HFFc6 (cell line): Measurements from ENCODE around the gene FSD1. TPM values are rescaled to one million over a fixed set of nuclear protein-coding genes. Genes with fewer than 3 reads are reported as not detected.

ENCODE experiments used
- DNase-seq: peaks from one replicate; pipeline ENCODE4 v3.0.0-alpha.2; 2018
- H3K27ac Mint-ChIP-seq: 2 replicates; pipeline ENCODE4 v1.8.0; 2020; ENCODE audit warnings: mild to moderate bottlenecking, mixed read lengths
- H3K27me3 Mint-ChIP-seq: 2 replicates; pipeline ENCODE4 v1.8.0; 2021; ENCODE audit warnings: mild to moderate bottlenecking, moderate library complexity, mixed read lengths; ENCODE audit not compliant: insufficient read depth
- H3K36me3 Mint-ChIP-seq: 2 replicates; pipeline ENCODE4 v1.8.0; 2021; ENCODE audit warnings: low read depth, mixed read lengths
- H3K4me1 Mint-ChIP-seq: 2 replicates; pipeline ENCODE4 v1.8.0; 2020; ENCODE audit warnings: low read depth, mixed read lengths
- H3K4me3 Mint-ChIP-seq: 2 replicates; pipeline ENCODE4 v1.8.0; 2020; ENCODE audit warnings: mild to moderate bottlenecking, moderate library complexity, mixed read lengths
- H3K9me3 Mint-ChIP-seq: 2 replicates; pipeline ENCODE4 v1.8.0; 2020; ENCODE audit warnings: mild to moderate bottlenecking, mixed read lengths
- total RNA-seq, 6 experiments: library from RNA; stranded (reverse); fragmentation: NEBNext Ultra II Directional; extraction: Animal tissue kit (Norgen Biotek cat#: 25700); gene quantifications; 2 replicates in 1 of 6; 3 replicates in 5 of 6; pipeline ENCODE4 v1.2.3, GENCODE V29; 2021
- TF ChIP-seq, protein P1 (sequence below): fragments of 200-600 bp; sonication (generic); IDR thresholded peaks from 2 replicates; pipeline ENCODE4 v1.5.0; 2021; ENCODE audit warnings: antibody characterized with exemption, mild to moderate bottlenecking

The FSD1 gene
- total RNA-seq, 6 experiments from 2014 or later: 9.2 to 15.2 (median 12.2) TPM

DNA sequence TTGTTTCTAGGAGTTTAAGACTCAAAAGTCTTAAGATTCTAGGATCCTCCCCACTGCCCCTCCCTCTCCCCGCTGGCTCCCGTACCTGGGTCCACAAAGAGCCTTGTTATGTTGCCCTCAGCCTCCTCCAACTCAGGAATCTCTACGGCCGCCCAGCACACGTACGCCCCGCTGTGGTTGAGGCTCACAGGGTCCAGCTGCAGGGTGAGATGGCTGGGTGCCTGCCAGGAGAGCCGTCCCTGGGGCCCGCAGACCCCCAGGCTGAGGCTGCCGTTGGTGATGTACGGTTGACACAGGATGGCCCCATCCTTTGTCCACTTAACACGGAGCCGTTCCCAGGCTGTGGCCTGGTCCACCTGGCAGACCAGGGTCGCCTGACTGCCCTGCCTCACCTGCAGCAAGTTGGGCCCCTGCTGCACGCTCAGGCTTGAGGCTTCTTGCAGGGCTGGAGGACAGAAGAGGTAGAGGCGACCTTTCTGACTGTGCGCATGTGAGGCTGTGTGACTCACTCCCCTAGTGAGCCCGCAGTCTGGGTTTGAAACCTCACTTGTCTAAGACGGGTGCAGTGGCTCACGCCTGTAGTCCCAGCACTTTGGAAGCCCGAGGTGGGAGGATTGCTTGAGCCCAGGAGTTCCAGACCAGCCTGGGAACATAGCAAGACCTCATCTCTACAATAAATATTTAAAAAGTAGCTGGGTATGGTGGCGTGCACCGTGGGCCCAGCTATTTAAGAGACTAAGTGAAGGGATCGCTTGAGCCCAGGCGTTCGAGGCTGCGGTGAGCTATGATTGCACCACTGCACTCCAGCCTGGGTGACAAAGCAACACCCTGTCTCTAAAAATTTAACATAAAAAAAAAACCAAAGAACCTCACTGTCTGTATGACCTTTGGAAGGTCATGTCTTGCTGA, 6.2 kb upstream of the FSD1 start:
- TF ChIP-seq, protein P1, sequence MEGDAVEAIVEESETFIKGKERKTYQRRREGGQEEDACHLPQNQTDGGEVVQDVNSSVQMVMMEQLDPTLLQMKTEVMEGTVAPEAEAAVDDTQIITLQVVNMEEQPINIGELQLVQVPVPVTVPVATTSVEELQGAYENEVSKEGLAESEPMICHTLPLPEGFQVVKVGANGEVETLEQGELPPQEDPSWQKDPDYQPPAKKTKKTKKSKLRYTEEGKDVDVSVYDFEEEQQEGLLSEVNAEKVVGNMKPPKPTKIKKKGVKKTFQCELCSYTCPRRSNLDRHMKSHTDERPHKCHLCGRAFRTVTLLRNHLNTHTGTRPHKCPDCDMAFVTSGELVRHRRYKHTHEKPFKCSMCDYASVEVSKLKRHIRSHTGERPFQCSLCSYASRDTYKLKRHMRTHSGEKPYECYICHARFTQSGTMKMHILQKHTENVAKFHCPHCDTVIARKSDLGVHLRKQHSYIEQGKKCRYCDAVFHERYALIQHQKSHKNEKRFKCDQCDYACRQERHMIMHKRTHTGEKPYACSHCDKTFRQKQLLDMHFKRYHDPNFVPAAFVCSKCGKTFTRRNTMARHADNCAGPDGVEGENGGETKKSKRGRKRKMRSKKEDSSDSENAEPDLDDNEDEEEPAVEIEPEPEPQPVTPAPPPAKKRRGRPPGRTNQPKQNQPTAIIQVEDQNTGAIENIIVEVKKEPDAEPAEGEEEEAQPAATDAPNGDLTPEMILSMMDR: no peak
- no peak overlapping the region for H3K27ac Mint-ChIP-seq
- H3K4me1 Mint-ChIP-seq: no peaks in the 10 kb centered on the region
- H3K27me3 Mint-ChIP-seq: peaks cover 13% of the 10 kb centered on the region
- no peak overlapping the region for H3K4me3 Mint-ChIP-seq
- no peaks in the 10 kb centered on the region for H3K9me3 Mint-ChIP-seq
- no peaks in the 10 kb centered on the region for H3K36me3 Mint-ChIP-seq
- no peak for DNase-seq

- no peak overlapping the region for H3K27ac Mint-ChIP-seq
- H3K4me3 Mint-ChIP-seq: no peak overlapping the region
- no peaks in the 10 kb centered on the region for H3K4me1 Mint-ChIP-seq
- TF ChIP-seq, protein P1: no peak
- H3K9me3 Mint-ChIP-seq: no peaks in the 10 kb centered on the region
- no peak for DNase-seq
- peaks cover 13% of the 10 kb centered on the region for H3K27me3 Mint-ChIP-seq
- H3K36me3 Mint-ChIP-seq: no peaks in the 10 kb centered on the region
These were observed 5.4 kb upstream of the FSD1 start for GRCh38 chr19:4298810-4299550.

DNA sequence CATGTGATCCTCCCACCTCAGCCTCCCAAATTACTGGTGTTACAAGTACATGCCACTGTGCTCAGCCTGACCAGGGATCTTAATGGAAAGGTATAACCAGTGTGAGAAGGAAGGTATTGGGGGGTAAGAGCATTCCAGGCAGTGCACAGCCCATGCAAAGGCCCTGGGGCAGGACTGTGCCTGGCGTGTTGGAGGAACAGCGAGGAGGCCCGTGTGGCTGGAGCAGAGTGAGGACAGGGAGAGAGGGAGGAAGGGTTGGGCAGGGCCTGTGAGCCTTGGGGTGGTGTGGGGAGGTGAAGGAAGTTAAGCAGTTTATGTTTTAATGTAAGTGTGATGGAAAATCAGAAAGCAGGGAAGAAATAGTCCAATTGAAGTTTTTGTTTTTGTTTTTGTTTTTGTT, 3.8 kb upstream of the FSD1 start:
- TF ChIP-seq, protein P1: no peak
- no peaks in the 10 kb centered on the region for H3K4me1 Mint-ChIP-seq
- no peak overlapping the region for H3K4me3 Mint-ChIP-seq
- no peaks in the 10 kb centered on the region for H3K36me3 Mint-ChIP-seq
- DNase-seq: no peak
- no peaks in the 10 kb centered on the region for H3K9me3 Mint-ChIP-seq
- H3K27me3 Mint-ChIP-seq: peaks cover 2% of the 10 kb centered on the region
- H3K27ac Mint-ChIP-seq: no peak overlapping the region

- Mint-ChIP-seq H3K9me3 (no peaks in the 10 kb centered on the region), H3K27me3 (peaks cover 2% of the 10 kb centered on the region), H3K4me1 (no peaks in the 10 kb centered on the region), H3K4me3 (no peak overlapping the region), H3K36me3 (peaks cover 3% of the 10 kb centered on the region; the same call in 1 of the 2 replicates), H3K27ac (no peak overlapping the region)
- TF ChIP-seq, protein P1: no peak
- DNase-seq: no peak
These were observed 2.7 kb upstream of the FSD1 start for GRCh38 chr19:4301590-4302242.

DNA sequence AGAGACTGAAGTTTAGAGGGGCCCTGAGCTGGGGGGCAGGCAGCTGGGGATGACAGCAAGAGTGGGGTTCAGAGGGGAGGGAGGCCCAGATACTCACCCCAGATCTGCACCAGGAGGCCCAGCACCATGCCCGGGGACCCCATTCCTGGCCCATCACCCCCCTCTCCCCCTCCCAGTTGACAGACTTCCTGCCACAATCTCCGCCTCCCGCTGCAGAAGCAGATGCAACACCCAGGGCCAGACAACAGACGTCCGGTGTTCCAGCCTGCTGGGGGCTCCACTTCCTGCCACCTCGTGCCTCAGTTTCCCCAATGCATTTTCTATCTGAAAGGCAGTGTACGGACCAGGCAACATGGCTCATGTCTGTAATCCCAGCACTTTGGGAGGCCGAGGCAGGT, 2.2 kb upstream of the FSD1 start, which contains the start of gene TMIGD2:
Gene TMIGD2, minus strand, starts transcription at position 147 of the 398 bp plus-strand sequence. Its CDS starts 4 bp downstream, at position 143.
- H3K27ac Mint-ChIP-seq: no peak within 1 kb of the TSS
- DNase-seq: no peak
- TF ChIP-seq, protein P1: no peak
- H3K4me1 Mint-ChIP-seq: no peaks in the 10 kb centered on the region
- H3K4me3 Mint-ChIP-seq: no peak within 1 kb of the TSS
- peaks cover 5% of the 10 kb centered on the region; the same call in 1 of the 2 replicates for H3K36me3 Mint-ChIP-seq
- peaks cover 2% of the 10 kb centered on the region for H3K27me3 Mint-ChIP-seq
- H3K9me3 Mint-ChIP-seq: no peaks in the 10 kb centered on the region
